PFSK-1 (cell line): ENCODE measurements around the gene ABCA7.
A peak's percentile ranks its signal among the peaks of the same experiment; 100 is the strongest.

ENCODE experiments used
- FOXP2 ChIP-seq: optimal IDR thresholded peaks from 2 replicates; pipeline ENCODE3; 2011; ENCODE audit warnings: borderline replicate concordance, control low read depth, inconsistent platforms; ENCODE audit not compliant: insufficient read depth; ENCODE audit errors: extremely low read length, extremely low read depth
- POLR2AphosphoS5 ChIP-seq: IDR thresholded peaks from 2 replicates; pipeline ENCODE4 v1.6.1; 2012; ENCODE audit warnings: low read depth, mild to moderate bottlenecking, control low read depth, low read length, moderate library complexity
- REST ChIP-seq, 2 experiments: IDR thresholded peaks; 2 replicates each; pipeline versions ENCODE4 v1.6.1 to v1.8.0; 2011 to 2012; ENCODE audit warnings: low read depth in 2 of 2, low read length in 2 of 2, control low read depth in 1 of 2, inconsistent platforms in 1 of 2, mild to moderate bottlenecking in 1 of 2, moderate library complexity in 1 of 2; ENCODE audit not compliant: insufficient read depth in 1 of 2
- SIN3A ChIP-seq: IDR thresholded peaks from 2 replicates; pipeline ENCODE4 v1.6.1; 2012; ENCODE audit warnings: mild to moderate bottlenecking, low read length, moderate library complexity, borderline replicate concordance; ENCODE audit not compliant: insufficient read depth
- TAF1 ChIP-seq: IDR thresholded peaks from 2 replicates; pipeline ENCODE4 v1.6.1; 2012; ENCODE audit warnings: low read length, control low read depth, borderline replicate concordance; ENCODE audit not compliant: insufficient read depth

Gene ABCA7

GRCh38 chr19:1102407-1103131 is 62.7 kb downstream of the ABCA7 start:
- TF ChIP-seq FOXP2, result no peak
- TF ChIP-seq POLR2AphosphoS5, result no peak
- TF ChIP-seq SIN3A, result no peak
- no peak for TF ChIP-seq TAF1
- no peak for TF ChIP-seq REST (IDR thresholded peaks at IDR 0.05; ENCODE audit: insufficient read depth in 1 of 2, low read depth in 2 of 2, low read length in 2 of 2)

- TF ChIP-seq REST (IDR thresholded peaks at IDR 0.05; ENCODE audit: insufficient read depth in 1 of 2, low read depth in 2 of 2, low read length in 2 of 2), result no peak
- TF ChIP-seq FOXP2, result no peak
Observed at GRCh38 chr19:1103132-1103707, 63.3 kb downstream of the ABCA7 start.

- TF ChIP-seq TAF1, result peak; percentile 97
- no peak for TF ChIP-seq REST (IDR thresholded peaks at IDR 0.05; ENCODE audit: insufficient read depth in 1 of 2, low read depth in 2 of 2, low read length in 2 of 2)
- TF ChIP-seq FOXP2, result peak; percentile 71
- TF ChIP-seq SIN3A, result peak; percentile 63; the same call in 1 of the 2 replicates
- peak; percentile 95 for TF ChIP-seq POLR2AphosphoS5
Observed at GRCh38 chr19:1103708-1104310, 63.9 kb downstream of the ABCA7 start, which contains the start of gene GPX4. Gene GPX4, plus strand, starts transcription at chr19:1103994. Its CDS starts 50 bp downstream, at chr19:1104044.

- TF ChIP-seq TAF1, result no peak
- TF ChIP-seq REST (IDR thresholded peaks at IDR 0.05; ENCODE audit: insufficient read depth in 1 of 2, low read depth in 2 of 2, low read length in 2 of 2), result no peak
- no peak for TF ChIP-seq SIN3A
- TF ChIP-seq POLR2AphosphoS5, result 0 out of 2 replicates have a peak, but pooled peaks have one; percentile 25
- no peak for TF ChIP-seq FOXP2
Observed at GRCh38 chr19:1104311-1105007, 64.6 kb downstream of the ABCA7 start.
